Naive B cell (primary cell): ENCODE measurements around the gene DSN1. TPM values are rescaled to one million over a fixed set of nuclear protein-coding genes. Genes with fewer than 3 reads are reported as not detected.

ENCODE experiments used
- ATAC-seq, 2 donors: fragments of 150-1000 bp; cut with Tn5 transposase; 2 replicates each; pipeline ENCODE4 v1.10.0; 2021; ENCODE audit warnings: low read depth in 2 of 2, mild to moderate bottlenecking in 2 of 2, moderate library complexity in 2 of 2
- DNase-seq: peaks from one replicate; pipeline ENCODE4 v3.0.0; 2022
- H3K27ac Mint-ChIP-seq, 6 donors: one replicate each; pipeline ENCODE4 v1.8.0; 2020 to 2022; ENCODE audit warnings: mild to moderate bottlenecking in 6 of 6, mixed read lengths in 6 of 6, moderate library complexity in 5 of 6, inconsistent platforms in 2 of 6
- H3K27me3 Mint-ChIP-seq, 3 donors: one replicate each; pipeline ENCODE4 v1.8.0; 2021 to 2022; ENCODE audit warnings: mixed read lengths in 3 of 3, mild to moderate bottlenecking in 1 of 3
- H3K36me3 Mint-ChIP-seq, 2 donors: one replicate each; pipeline ENCODE4 v1.8.0; 2020 to 2022; ENCODE audit warnings: mixed read lengths in 2 of 2, inconsistent platforms in 1 of 2, mild to moderate bottlenecking in 1 of 2
- H3K4me1 Mint-ChIP-seq, 3 donors: one replicate each; pipeline ENCODE4 v1.8.0; 2020 to 2022; ENCODE audit warnings: mixed read lengths in 3 of 3, inconsistent platforms in 1 of 3, mild to moderate bottlenecking in 1 of 3, moderate library complexity in 1 of 3
- H3K4me3 Mint-ChIP-seq, 8 donors: one replicate each; pipeline ENCODE4 v1.8.0; 2020 to 2022; ENCODE audit warnings: mild to moderate bottlenecking in 8 of 8, mixed read lengths in 8 of 8, moderate library complexity in 8 of 8, inconsistent platforms in 2 of 8
- H3K9me3 Mint-ChIP-seq, 7 donors: one replicate each; pipeline ENCODE4 v1.8.0; 2020 to 2022; ENCODE audit warnings: mixed read lengths in 7 of 7, mild to moderate bottlenecking in 5 of 7, inconsistent platforms in 2 of 7, moderate library complexity in 1 of 7
- polyA plus RNA-seq, 6 donors: library from polyadenylated mRNA; unstranded; fragments of 300-500 nt; fragmentation: Illumina TruSeq; gene quantifications; one replicate each; pipeline ENCODE4 v1.2.3, GENCODE V29; 2021; ENCODE audit warnings: low read depth in 6 of 6

Gene DSN1
- polyA plus RNA-seq, 6 donors from 2014 or later, result 22.5 to 35.9 (median 27.6) TPM

DNA sequence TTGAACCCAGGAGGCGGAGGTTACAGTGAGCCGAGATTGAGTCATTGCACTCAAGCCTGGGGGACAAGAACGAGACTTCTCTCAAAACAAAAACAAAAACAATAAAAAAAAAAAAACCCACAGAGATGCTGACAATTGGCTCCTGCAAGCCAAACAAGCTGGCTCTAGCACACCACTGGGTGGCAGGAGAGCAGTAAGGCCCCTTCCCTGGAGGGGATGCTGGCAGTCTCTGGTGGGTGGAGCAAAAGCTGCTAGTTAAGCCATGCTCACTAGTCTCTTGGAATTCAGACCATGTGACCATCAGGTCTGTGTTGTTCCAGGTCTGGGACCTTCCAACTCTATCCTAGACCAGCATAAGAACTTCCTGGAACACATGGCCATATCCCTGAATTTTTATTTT is 18.9 kb upstream of the DSN1 start:
- H3K36me3 Mint-ChIP-seq, result peaks cover 0 to 17% of the 10 kb centered on the region in 2 donors
- H3K4me3 Mint-ChIP-seq, result no peak overlapping the region
- H3K27me3 Mint-ChIP-seq, result no peaks in the 10 kb centered on the region
- H3K9me3 Mint-ChIP-seq, result no peaks in the 10 kb centered on the region
- DNase-seq, result peak; percentile 21
- H3K4me1 Mint-ChIP-seq, result peaks cover 6 to 10% (median 7%) of the 10 kb centered on the region in 3 donors
- peak; percentile 73 for ATAC-seq
- H3K27ac Mint-ChIP-seq, result peak overlapping the region in 1 of 6 donors; percentile 37

GRCh38 chr20:36791862-36792261 is 18.3 kb upstream of the DSN1 start:
- ATAC-seq (no peak), DNase-seq (no peak)
- Mint-ChIP-seq H3K4me1 (peaks cover 6 to 10% (median 7%) of the 10 kb centered on the region in 3 donors), H3K36me3 (peaks cover 0 to 17% of the 10 kb centered on the region in 2 donors), H3K4me3 (peak overlapping the region in 1 of 8 donors; percentile 81), H3K27me3 (no peaks in the 10 kb centered on the region), H3K27ac (peak overlapping the region in 2 of 6 donors; percentile 37 to 55), H3K9me3 (no peaks in the 10 kb centered on the region)

- Mint-ChIP-seq H3K4me3 (peak overlapping the region in 1 of 8 donors; percentile 14), H3K27ac (peak overlapping the region in 1 of 6 donors; percentile 44)
Observed at GRCh38 chr20:36786663-36787062, 13.1 kb upstream of the DSN1 start.

GRCh38 chr20:36786246-36786645 is 12.7 kb upstream of the DSN1 start:
- Mint-ChIP-seq H3K4me1 (peaks cover 0 to 7% (median 7%) of the 10 kb centered on the region in 3 donors), H3K27me3 (no peaks in the 10 kb centered on the region), H3K36me3 (peaks cover under 1 to 25% of the 10 kb centered on the region in 2 donors), H3K4me3 (no peak overlapping the region), H3K27ac (no peak overlapping the region), H3K9me3 (no peaks in the 10 kb centered on the region)
- no peak for ATAC-seq
- no peak for DNase-seq

More at GRCh38 chr20:36786663-36787062, 13.1 kb upstream of the DSN1 start:
- Mint-ChIP-seq H3K36me3 (peaks cover 5 to 25% of the 10 kb centered on the region in 2 donors), H3K4me1 (peaks cover 0 to 11% (median 11%) of the 10 kb centered on the region in 3 donors), H3K9me3 (no peaks in the 10 kb centered on the region), H3K27me3 (no peaks in the 10 kb centered on the region)
- ATAC-seq (no peak), DNase-seq (no peak)

DNA sequence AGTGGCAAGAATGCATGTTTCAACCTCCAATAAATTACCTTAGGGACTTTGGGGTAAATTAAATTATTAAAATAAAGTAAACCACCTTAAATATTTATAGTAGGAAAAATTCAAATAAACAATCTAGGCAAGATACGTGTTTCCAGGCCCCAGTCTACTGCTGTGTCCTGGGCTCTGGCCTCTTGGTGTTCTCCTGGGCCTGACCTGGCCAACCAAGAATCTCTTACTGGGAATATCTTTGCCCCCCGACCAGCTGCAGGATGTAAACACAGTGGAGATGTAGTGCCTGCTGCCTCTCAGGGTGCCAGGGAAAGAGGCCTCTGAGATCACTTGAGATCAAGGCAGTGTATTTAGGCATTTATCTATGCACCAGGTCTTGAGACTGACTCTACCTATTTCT is 11.7 kb upstream of the DSN1 start:
- H3K9me3 Mint-ChIP-seq, result no peaks in the 10 kb centered on the region

GRCh38 chr20:36784900-36785299 is 11.3 kb upstream of the DSN1 start:
- no peak for DNase-seq
- Mint-ChIP-seq H3K9me3 (no peaks in the 10 kb centered on the region), H3K27me3 (no peaks in the 10 kb centered on the region), H3K27ac (no peak overlapping the region), H3K4me1 (peaks cover 0 to 7% (median 7%) of the 10 kb centered on the region in 3 donors), H3K36me3 (peaks cover 0 to 25% of the 10 kb centered on the region in 2 donors), H3K4me3 (no peak overlapping the region)
- ATAC-seq, result no peak

More for the DNA sequence above, 11.7 kb upstream of the DSN1 start:
- Mint-ChIP-seq H3K4me3 (no peak overlapping the region), H3K36me3 (peaks cover 0 to 25% of the 10 kb centered on the region in 2 donors), H3K4me1 (peaks cover 0 to 7% (median 7%) of the 10 kb centered on the region in 3 donors), H3K27me3 (no peaks in the 10 kb centered on the region), H3K27ac (no peak overlapping the region)
- DNase-seq (no peak), ATAC-seq (no peak)

GRCh38 chr20:36784116-36784515 is 10.6 kb upstream of the DSN1 start:
- ATAC-seq (no peak), DNase-seq (no peak)
- peaks cover under 1 to 7% (median 7%) of the 10 kb centered on the region in 3 donors for H3K4me1 Mint-ChIP-seq
- H3K27ac Mint-ChIP-seq, result no peak overlapping the region
- no peaks in the 10 kb centered on the region for H3K9me3 Mint-ChIP-seq
- peaks cover 0 to 25% of the 10 kb centered on the region in 2 donors for H3K36me3 Mint-ChIP-seq
- no peaks in the 10 kb centered on the region for H3K27me3 Mint-ChIP-seq
- no peak overlapping the region for H3K4me3 Mint-ChIP-seq

DNA sequence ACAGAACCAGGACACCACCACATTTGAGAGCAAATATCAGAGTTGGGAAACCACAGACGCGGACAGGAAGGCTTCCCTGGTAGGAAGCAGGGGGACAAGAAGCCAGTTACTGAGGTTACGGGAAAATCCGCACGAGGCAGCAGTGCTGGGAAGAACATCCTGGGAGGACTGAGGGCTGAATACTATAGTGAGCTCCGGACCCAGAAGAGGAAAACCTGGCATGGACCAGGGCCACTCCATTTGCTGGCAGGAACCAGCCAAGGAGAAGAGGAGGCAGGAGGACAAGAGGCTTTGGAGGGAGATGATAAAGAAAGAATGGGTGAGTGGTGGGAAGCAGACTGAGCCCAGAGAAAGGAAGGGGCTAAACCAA is 6.1 kb upstream of the DSN1 start:
- Mint-ChIP-seq H3K4me3 (no peak overlapping the region), H3K36me3 (peaks cover 0 to 19% of the 10 kb centered on the region in 2 donors), H3K9me3 (no peaks in the 10 kb centered on the region), H3K27ac (peak overlapping the region in 2 of 6 donors; percentile 69 to 78), H3K4me1 (peaks cover 13 to 20% (median 18%) of the 10 kb centered on the region in 3 donors), H3K27me3 (no peaks in the 10 kb centered on the region)
- DNase-seq (no peak), ATAC-seq (no peak)

GRCh38 chr20:36778831-36779655 is 5.5 kb upstream of the DSN1 start:
- Mint-ChIP-seq H3K36me3 (peaks cover 0 to 13% of the 10 kb centered on the region in 2 donors), H3K27ac (peak overlapping the region in 3 of 6 donors; percentile 51 to 64 (median 56)), H3K27me3 (no peaks in the 10 kb centered on the region), H3K4me3 (peak overlapping the region in 1 of 8 donors; percentile 67), H3K9me3 (no peaks in the 10 kb centered on the region), H3K4me1 (peaks cover 15 to 24% (median 18%) of the 10 kb centered on the region in 3 donors)
- ATAC-seq, result no peak
- no peak for DNase-seq

DNA sequence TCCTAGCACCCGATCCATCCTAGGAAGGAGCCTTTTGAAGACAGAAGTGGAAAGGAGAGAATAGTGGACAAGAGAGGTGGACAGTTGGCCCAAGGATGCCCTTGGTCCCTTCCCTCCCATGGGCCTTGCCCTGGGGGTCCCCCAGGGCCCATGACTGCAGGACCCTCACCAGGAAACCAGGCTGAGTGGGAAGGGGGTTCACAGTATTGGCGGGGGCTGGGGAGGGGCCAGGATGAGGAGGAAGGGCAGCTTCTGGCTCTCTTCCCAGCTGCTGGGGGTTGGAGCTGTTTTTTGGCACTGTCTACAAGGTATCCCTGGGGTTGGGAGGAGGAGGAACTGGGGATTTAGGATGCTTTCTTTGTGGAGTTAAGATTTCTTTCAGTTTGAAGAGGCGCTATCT is 4.0 kb upstream of the DSN1 start:
- peaks cover 15 to 32% (median 24%) of the 10 kb centered on the region in 3 donors for H3K4me1 Mint-ChIP-seq

GRCh38 chr20:36777167-36777566 is 3.6 kb upstream of the DSN1 start:
- Mint-ChIP-seq H3K4me3 (no peak overlapping the region), H3K4me1 (peaks cover 18 to 36% (median 29%) of the 10 kb centered on the region in 3 donors), H3K27me3 (no peaks in the 10 kb centered on the region), H3K36me3 (no peaks in the 10 kb centered on the region), H3K9me3 (peaks cover 0 to 2% (median 0%) of the 10 kb centered on the region in 7 donors), H3K27ac (peak overlapping the region in 3 of 6 donors; percentile 27 to 78 (median 65))
- no peak for ATAC-seq
- DNase-seq, result no peak

More for the DNA sequence above, 4.0 kb upstream of the DSN1 start:
- H3K4me3 Mint-ChIP-seq, result no peak overlapping the region
- peak overlapping the region in 3 of 6 donors; percentile 27 to 78 (median 65) for H3K27ac Mint-ChIP-seq
- peaks cover 0 to 2% of the 10 kb centered on the region in 2 donors for H3K36me3 Mint-ChIP-seq
- ATAC-seq, result no peak
- H3K27me3 Mint-ChIP-seq, result no peaks in the 10 kb centered on the region
- DNase-seq, result no peak
- H3K9me3 Mint-ChIP-seq, result peaks cover 0 to 2% (median 0%) of the 10 kb centered on the region in 7 donors

GRCh38 chr20:36775826-36776225 is 2.3 kb upstream of the DSN1 start:
- ATAC-seq (no peak), DNase-seq (no peak)
- peaks cover 0 to under 1% of the 10 kb centered on the region in 2 donors for H3K36me3 Mint-ChIP-seq
- H3K9me3 Mint-ChIP-seq, result peaks cover 0 to 2% (median 0%) of the 10 kb centered on the region in 7 donors
- peaks cover 22 to 48% (median 41%) of the 10 kb centered on the region in 3 donors for H3K4me1 Mint-ChIP-seq
- H3K4me3 Mint-ChIP-seq, result peak overlapping the region in 5 of 8 donors; percentile 40 to 92 (median 71)
- H3K27ac Mint-ChIP-seq, result peak overlapping the region in 5 of 6 donors; percentile 19 to 79 (median 46)
- no peaks in the 10 kb centered on the region for H3K27me3 Mint-ChIP-seq

GRCh38 chr20:36775196-36775595 is 1.6 kb upstream of the DSN1 start:
- peaks cover 24 to 51% (median 43%) of the 10 kb centered on the region in 3 donors for H3K4me1 Mint-ChIP-seq
- peaks cover 0 to 2% (median 0%) of the 10 kb centered on the region in 7 donors for H3K9me3 Mint-ChIP-seq
- H3K36me3 Mint-ChIP-seq, result peaks cover 0 to 4% of the 10 kb centered on the region in 2 donors
- DNase-seq (no peak), ATAC-seq (no peak)
- H3K27me3 Mint-ChIP-seq, result no peaks in the 10 kb centered on the region
- peak overlapping the region in 4 of 6 donors; percentile 14 to 90 (median 66) for H3K27ac Mint-ChIP-seq
- peak overlapping the region; percentile 35 to 98 (median 94) for H3K4me3 Mint-ChIP-seq
